Measurements from ENCODE around the gene PPHLN1.

Gene PPHLN1

DNA sequence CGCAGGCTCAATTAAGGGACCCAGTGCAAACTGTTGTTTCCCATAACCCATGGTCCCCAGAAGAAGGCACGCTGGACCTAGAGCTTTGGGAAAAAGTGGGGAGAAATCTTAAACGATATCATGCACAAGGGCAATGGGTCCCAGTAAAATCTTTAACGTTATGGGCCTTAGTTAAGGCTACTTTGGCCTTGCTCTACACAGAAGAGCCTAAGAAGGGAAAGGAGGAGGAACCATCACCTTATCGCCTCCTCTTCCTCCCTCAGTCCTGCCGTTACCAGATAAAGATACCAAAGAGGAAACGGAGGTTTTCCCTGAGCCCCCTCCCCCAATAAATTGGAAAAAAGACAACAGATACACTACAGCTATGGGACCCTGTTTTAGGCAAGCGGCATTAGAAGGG, 116.9 kb downstream of the PPHLN1 start:
- no peak for DNase-seq (ENCODE audit: low spot score)

DNA sequence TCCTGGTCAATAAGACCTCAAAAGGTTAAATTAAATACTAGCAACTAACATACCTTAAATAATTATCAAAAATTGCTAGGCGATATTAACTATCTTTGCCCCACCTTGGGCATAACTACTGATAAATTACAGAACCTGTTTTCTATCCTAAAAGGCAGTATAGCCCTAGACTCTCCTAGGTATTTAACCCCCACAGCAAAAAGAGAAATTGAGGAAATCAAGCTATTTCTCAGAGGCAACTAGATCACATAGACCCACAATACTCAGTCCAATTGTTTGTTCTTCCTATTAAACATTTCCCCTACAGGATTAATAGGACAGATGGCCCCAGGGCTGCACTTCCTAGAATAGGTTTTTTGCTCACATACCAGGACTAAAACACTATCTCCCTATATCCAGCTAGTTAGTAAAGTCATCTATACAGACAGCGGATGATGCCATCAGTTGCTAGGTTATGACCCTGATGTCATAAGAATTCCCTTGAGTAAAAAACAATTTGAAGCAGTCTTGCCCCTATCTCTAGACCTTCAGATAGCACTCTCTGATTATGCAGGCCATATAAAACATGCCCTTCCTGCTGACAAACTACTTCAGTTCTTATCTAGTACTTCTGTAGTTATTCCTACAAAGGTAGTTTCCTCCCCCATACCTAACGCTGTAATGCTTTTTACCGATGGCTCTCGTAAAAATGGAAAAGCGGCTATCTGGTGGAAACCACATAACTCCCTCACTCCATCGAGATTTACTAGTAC, 118.4 kb downstream of the PPHLN1 start:
- no peak for DNase-seq (ENCODE audit: low spot score)

DNA sequence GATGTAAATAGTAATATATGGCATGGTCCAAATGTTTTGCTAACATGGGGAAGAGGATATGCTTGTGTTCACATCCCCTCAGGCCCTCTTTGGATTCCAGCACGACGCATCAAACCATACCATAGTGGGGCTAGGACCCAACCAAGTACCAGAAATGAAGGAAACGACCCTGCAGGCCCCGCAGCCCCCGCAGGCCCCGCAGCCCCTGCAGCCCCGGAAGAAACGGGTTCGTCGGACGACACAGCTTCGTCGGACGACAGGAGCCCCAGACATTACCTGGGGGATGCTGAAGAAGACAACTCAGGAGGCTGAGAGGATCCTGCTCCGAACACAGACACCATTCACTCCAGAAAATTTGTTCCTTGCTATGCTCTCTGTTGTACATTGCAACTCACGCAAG, 119.9 kb downstream of the PPHLN1 start:
- DNase-seq (ENCODE audit: low spot score): no peak

DNA sequence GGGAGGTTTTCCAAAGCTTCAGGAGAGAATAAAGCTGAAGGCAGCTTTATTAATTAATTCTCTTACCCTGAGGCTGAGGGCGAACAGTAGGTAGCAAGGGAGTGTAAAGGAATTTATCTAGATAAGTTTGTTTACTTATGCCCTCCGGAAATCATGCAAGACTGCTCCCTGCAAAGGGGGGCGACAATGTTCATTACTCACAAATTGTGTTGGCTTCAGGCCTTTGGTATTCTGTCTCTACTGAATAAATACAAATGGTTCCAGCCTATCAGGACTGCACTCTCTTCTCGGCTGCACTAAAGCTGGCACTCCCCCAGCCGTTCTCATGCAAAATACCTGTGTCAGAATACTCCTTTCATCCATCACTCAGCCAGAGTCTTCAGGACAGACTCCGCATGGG, 120.8 kb downstream of the PPHLN1 start:
- no peak for DNase-seq (ENCODE audit: low spot score)

DNA sequence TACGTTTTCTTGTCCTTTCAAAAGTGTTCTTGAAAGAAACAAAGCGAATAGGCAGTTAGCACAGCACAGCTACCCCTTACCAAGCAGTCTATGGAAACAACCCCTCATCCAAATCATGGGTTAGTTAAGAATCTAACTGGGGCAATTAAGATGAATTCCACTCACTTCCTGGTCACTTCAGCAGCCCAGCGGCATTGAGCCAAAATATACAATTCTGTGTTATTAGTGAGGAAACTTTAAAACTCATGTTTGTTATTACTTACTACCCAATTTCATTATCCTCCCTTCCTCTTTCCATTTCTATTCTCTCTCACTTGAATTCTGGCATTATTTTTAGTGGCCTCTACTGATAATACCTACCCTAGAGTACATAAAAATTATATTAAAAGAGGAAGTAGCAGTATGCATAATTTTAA, 121.4 kb downstream of the PPHLN1 start:
- no peak for DNase-seq (ENCODE audit: low spot score)

DNA sequence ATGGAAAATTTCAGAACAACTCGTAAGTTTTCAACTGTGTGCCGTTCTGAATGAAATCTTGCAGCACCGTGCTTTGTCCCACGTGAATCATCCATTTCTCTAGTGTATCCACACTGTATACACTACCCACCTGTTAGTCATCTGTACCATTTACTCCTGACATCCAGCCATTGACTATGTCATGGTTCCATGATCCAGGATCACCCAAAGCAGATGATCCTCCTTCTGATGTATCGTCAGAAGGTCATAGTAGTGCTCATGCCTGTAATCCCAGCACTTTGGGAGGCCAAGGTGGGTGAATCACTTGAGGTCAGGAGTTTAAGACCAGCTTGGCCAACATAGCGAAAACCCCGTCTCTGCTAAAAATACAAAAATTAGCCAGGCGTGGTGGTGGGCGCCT, 122.9 kb downstream of the PPHLN1 start:
- DNase-seq (ENCODE audit: low spot score): no peak

DNA sequence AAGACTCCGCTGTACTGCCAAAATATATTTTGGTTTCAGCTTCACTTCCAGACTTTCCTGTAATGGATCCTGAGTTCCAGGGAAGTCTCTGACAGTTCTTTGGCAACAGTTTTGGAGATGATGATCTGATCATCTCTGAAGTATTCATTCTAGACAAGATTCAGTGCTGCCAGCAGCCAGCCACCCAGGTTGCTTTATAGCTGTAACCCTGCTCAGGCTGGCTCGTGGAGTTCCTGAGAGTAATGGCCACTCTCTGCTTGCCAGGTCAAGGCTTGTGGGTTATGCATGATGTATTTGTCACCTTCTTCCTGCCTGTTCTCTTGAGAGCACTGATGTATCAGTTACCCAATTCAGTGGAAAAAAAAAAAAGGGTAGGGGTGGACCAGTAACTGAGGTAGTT, 124.3 kb downstream of the PPHLN1 start:
- DNase-seq (ENCODE audit: low spot score): no peak

DNA sequence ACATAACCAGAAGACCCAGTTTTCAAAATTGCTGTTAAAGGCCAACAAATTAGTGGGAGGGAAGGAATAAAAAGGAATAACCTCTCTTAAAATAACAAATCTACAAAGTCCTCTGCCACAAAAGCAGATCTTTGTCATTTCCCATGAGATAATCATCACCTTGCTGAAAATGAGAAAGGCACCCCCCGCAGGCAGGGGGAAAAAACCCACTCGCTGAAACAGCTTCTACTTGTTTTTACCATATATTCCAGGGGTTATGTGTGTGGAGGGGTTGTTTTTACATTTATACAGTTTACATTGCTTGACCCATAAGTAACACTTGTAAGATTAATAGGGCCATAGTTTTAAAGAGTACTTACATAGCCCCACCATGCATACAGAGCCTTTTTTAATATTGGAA, 132.6 kb downstream of the PPHLN1 start:
- DNase-seq (ENCODE audit: low spot score): no peak

DNA sequence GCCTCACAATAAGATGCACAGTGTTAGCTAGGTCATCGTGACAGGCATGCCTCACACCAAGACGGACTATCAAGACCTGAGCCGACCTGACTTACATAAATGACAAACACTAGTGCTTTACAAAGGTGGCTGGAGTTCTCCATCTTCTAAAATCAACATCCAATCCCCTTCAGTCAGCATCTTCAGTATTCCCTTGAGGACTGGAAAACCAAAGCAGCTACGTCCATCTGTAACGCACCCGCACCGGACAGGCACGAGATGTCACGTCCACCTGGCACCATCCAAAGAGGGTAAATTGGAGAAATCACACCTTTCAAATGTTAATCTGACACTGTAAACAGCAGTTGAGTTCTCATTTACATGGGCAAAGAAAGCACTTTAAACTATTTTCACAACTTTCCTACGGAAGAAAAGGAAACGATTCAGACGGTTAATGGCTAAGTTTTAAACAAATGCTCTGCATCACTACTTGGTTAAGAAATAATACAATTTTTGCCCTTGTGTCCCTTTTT, 133.4 kb downstream of the PPHLN1 start:
- DNase-seq (ENCODE audit: low spot score): no peak

DNA sequence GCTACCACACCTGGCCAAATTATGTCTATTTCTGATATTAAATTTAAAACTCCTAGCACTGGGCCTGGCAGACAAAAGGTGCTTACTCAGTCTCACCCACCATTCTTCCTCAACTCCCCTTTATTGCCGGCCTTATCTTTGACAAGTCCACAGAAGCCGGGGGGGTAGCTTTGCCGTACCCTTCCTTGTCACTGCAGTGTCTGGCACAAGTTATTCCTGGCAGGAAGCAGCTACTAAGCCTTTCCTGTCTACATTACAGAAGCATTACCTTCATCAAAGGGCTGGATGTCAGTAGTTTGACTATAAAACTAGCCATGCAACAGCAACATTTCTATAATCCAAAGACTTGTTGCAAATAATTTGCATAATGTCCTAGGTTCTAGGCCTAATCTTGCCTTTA, 136.5 kb downstream of the PPHLN1 start:
- no peak for DNase-seq (ENCODE audit: low spot score)

DNA sequence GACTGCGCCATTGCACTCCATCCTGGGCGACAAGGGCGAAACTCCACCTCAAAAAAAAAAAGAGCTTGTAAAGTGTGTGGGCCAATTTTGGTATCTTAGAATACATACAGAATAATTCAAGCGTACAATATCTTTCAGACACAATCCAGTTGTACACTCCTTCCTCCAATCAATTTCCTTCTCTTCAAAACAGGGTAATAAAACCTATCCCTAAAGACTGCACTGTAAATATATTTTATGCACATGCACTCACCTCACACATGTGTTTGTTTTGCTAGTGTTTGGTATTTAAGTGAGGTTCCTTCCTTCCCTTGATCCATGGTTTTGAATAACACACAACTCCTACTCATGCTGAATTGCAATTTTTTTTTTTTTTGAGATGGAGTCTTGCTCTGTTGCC, 137.7 kb downstream of the PPHLN1 start:
- DNase-seq (ENCODE audit: low spot score): no peak

DNA sequence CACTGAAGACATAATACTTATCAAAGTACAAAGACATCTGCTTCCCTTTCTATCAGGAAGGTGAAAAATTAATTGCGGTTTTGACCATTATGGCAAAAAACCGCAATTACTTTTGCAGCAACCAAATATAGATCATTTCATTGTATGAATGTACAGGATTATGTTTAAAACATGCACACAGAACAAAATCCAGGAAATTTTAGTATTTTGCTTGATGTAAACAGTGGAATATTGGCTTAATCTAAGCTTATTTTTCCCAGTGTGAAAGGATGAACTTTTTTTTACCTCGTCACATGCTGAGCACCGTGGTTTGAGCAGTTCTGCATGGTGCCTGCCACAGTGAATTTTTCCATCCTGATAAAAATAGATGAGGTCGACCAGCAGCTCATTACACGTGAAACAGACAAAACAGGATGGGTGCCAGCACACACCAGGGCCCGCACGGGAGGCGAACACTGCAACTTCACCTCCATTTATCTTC, 142.4 kb downstream of the PPHLN1 start:
- DNase-seq (ENCODE audit: low spot score): no peak

DNA sequence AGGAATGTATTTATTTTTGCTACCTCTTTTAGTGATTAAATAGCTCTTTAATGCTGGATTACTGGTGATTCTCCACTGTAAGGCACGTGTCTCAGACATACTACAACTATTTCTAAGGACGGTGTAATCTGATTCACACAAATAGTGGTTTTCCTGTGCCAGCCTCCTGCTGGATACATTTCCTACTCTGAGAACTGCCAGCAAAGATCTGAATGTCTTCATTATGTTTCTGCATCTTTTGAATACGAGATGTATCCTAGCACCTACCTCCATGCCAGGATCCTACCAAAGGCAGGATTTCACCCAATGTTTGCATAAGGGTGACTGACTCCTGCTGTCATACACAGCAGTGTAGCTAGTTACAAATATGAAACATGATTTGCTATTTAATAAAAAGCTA, 143.0 kb downstream of the PPHLN1 start:
- peak; percentile 37 for DNase-seq (ENCODE audit: low spot score)

DNA sequence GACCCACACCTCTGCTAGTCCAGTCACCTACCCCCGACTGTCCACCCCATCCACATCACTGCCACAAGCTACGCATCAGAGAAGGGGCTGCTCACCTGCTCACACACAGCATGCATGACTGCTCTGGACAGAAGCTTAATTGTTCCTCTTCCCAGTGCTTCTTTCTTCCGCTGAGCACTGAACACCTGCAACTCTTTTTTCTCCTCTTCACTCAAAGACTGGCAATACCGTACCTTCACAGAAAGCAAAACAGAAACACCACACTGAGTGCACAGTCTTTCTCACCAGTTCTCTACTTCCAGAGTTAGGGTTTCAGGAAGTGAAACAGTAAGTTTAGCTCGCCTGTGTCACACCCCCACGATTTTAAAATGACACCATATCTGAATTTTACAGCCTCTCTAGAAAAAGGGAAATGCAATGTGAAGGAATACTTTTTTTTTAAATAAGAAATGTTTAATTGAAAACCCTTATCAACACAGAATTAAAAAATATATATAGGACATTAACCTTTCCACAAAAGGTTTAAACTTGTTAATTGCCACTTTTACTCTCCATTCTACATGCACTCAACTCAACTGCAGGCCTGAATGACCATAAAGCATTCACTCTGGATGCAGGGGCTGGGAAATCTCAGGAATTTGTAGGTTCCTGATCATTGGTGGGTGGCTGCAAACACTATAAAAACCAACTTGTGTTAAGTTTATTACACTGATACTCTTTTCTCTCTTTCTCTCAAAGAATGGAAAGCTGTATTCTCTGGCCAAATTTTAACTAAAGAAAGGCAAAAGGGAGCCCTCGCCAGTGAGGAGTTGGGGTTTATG, 143.6 kb downstream of the PPHLN1 start:
- DNase-seq (ENCODE audit: low spot score): peak; percentile 48

DNA sequence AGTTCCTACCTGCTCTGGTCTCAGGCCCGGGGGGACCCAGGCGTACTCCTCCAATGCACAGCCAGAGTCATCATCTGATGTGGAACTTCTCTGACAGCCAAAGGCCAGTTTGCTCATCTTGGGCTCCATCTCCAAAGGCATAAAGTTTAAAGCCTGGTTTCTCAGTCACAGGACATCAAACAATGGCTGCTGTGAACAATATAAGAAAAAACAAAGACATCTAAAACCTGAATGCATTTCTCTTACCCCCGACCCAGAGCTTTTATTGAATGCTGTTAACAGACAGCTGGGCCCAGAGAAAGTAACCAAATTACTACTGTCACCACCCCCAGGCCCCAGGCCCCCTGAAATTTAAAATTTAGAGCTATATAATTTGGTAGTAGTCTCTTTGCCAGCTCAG, 146.4 kb downstream of the PPHLN1 start:
- no peak for DNase-seq (ENCODE audit: low spot score)

DNA sequence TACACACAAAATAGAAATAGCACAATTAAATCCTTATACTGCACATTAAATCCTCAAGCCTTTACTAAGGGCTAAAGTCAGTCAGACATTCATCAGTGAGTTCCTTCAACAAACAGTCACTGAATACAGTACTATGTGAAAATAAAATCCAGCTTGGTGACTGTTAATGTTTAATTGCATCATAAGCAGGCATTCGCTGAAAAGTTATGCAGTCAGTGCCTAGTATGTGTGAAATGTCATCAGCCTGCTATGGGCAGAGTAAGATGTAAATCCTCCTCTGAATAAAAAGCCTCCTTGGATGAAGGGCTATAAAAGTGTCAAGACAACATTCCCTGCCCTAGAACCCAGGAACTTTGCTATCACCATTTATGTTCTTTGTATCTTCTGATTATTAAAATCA, 147.2 kb downstream of the PPHLN1 start:
- DNase-seq (ENCODE audit: low spot score): no peak

DNA sequence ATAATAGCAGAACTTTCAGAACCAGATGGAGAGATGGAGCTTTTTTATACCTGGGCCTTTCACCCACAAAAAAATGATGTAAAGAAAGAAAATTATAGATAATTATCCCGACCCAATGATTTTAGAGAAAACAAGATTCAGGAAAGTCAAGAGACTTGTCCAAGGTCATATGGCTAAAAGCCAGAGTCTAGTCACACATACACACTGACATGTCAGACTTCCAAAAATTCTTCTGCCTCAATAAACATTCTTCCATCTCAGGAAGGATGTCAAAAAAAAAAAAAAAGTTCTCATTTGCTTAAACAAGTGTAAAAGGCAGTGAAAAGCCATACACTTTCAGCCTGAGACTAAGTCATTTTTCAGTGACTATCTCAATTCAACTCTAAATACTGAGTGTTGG, 147.6 kb downstream of the PPHLN1 start:
- DNase-seq (ENCODE audit: low spot score): no peak

DNA sequence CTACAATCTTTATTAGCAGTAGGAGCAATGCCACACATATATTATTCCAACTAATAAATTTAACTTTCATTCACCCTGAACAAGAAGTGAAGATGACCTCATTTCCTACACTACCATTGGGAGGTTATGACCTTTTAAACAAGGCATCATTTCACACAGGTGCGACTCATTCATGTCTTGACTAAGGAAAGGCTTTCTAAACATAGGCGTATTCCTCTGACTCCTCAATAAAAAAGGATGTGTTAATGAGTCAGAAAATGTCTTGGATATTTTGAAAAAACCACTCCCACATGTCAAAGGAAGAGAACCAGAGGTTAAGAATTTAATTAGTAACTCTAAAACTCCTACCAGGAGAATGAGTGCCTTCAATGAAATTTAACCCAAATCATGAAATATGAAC, 148.4 kb downstream of the PPHLN1 start:
- no peak for DNase-seq (ENCODE audit: low spot score)

DNA sequence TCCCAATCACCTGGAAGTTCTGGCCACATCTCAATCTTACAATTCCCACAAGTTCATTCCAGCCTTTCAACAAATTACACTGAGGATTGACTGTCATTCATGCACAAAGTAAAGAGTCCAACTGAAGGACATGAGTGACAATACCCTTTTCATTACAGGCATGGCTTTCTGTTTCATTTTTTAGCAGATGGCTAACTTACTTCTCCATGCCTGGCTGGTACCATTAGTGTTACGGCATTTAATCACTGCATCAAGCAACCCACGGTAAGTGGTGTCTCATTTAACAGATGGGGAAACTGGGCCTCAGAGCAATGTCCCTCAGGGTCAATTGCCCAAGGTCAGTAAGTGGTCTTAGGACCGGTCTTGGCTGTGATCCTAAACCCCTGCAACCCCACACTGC, 149.1 kb downstream of the PPHLN1 start:
- DNase-seq (ENCODE audit: low spot score): no peak

DNA sequence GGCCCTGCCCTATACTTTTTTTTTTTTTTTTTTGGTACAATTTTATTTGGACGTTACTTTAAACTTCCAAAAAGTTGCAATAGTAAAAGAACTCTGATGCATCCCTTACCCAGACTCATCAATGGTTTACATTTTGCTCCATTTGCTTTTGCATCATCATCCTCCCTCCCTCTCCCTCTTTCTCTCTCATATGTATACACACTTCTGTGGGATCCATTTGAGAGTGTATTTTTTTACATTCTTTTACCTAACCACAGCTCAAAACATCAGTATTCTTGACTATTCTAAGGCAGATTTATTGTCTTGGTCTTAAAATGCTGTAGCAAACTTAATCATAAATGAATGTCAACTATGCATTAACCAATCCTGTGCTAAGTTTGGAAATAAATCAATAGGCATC, 152.0 kb downstream of the PPHLN1 start:
- no peak for DNase-seq (ENCODE audit: low spot score)

DNA sequence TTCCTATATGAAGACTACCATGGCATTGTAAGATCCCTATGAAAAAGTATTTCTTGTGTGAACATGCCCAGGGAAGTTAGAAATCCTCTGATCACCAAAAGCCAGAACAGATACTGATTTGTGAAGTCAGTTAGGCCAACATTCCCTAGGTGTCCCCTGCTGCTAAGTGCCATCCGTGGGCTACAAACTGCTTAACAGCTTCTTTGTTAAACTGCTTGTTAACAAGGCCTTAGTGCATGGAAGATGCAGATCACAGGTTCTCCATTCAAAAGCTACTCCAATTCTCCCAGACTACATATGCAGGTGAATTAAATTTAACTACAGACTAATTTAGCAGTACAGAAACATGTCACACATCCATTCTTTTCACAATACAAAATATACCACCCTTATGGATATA, 155.4 kb downstream of the PPHLN1 start:
- no peak for DNase-seq (ENCODE audit: low spot score)

DNA sequence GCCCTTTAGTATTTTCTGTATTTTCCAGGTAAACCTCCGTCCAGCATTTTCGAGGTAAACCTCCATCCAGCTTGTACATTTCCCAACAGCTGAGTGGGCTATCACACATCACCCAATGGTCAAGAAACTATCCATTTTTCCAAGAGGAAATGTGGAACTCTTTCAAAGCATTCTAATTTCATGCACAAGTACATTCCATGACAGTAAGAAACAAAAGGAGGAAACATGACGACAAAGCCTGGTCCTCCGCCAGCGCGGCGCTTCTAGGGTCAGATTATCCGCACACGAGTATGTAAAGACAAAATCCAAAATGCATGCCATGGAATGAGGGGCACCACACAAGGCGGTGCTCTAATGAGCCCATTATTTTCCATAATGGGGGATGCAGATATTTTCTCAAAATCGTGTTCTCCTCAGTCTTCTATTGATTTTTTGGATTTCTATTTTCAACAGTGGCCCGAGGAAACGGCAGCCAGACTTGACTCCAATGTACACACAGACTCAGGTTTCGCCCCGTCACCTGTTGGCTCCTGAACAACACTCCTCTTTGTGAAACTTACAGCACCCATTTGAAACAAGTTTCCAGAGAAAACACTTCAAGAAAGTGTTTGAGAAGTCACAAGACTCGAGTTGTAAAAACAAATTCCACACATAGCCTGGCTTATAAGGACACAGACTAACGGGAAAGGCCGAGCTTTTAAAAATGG, 156.2 kb downstream of the PPHLN1 start:
- DNase-seq (ENCODE audit: low spot score): no peak

Data from pons (tissue), 1 donor.